OCI-M1 (cell line): ENCODE measurements around the gene TBC1D13.
"Not testable (repeated sequence)": the region's sequence is repeated elsewhere in the genome, so short reads cannot be mapped to it uniquely, and the experiment has no call there.

Source experiments
- DNase-seq: peaks from one replicate; lab custom pipeline; 2025; lab: John Stamatoyannopoulos, UW

Gene TBC1D13

GRCh38 chr9:128786681-128787601 is at the start of gene TBC1D13:
Gene TBC1D13, plus strand, starts transcription at chr9:128787253. Its CDS starts 101 bp downstream, at chr9:128787354.
- DNase-seq, result peak; percentile 92

GRCh38 chr9:128742401-128742800 is 44.7 kb upstream of the TBC1D13 start:
- DNase-seq, result no peak

- no peak for DNase-seq
These were observed 43.6 kb upstream of the TBC1D13 start for GRCh38 chr9:128743421-128743820.

GRCh38 chr9:128747241-128747640 is 39.8 kb upstream of the TBC1D13 start:
- no peak for DNase-seq

- DNase-seq, result no peak
These were observed 36.0 kb upstream of the TBC1D13 start for GRCh38 chr9:128750926-128751595.

GRCh38 chr9:128753627-128754026 is 33.4 kb upstream of the TBC1D13 start:
- no peak for DNase-seq

GRCh38 chr9:128757602-128758001 is 29.5 kb upstream of the TBC1D13 start:
- DNase-seq, result no peak

GRCh38 chr9:128762671-128763449 is 24.2 kb upstream of the TBC1D13 start:
- DNase-seq, result no peak

- DNase-seq, result no peak
These were observed 22.7 kb upstream of the TBC1D13 start for GRCh38 chr9:128764361-128764760.

GRCh38 chr9:128765499-128765898 is 21.6 kb upstream of the TBC1D13 start:
- no peak for DNase-seq

- DNase-seq, result peak; percentile 65
These were observed 18.4 kb upstream of the TBC1D13 start for GRCh38 chr9:128768606-128769005.

GRCh38 chr9:128770286-128771030 is 16.6 kb upstream of the TBC1D13 start:
- DNase-seq, result no peak

- peak; percentile 56 for DNase-seq
These were observed 15.8 kb upstream of the TBC1D13 start for GRCh38 chr9:128771094-128771721.

- peak; percentile 94 for DNase-seq
These were observed 15.1 kb upstream of the TBC1D13 start, which contains the start of gene ZER1 for GRCh38 chr9:128771745-128772519. Gene ZER1, minus strand, starts transcription at chr9:128771927. Its CDS starts 16,362 bp downstream, at chr9:128755565.

GRCh38 chr9:128773049-128773448 is 14.0 kb upstream of the TBC1D13 start:
- no peak for DNase-seq

- DNase-seq, result no peak
These were observed 12.2 kb upstream of the TBC1D13 start for GRCh38 chr9:128774804-128775203.

- not testable (repeated sequence) for DNase-seq
These were observed 7.0 kb upstream of the TBC1D13 start for GRCh38 chr9:128780093-128780492.

GRCh38 chr9:128781187-128782070 is 5.6 kb upstream of the TBC1D13 start:
- peak; percentile 36 for DNase-seq

GRCh38 chr9:128782669-128783068 is 4.4 kb upstream of the TBC1D13 start:
- DNase-seq, result no peak
